Right hindlimb (tissue), 1 donor: Measurements from ENCODE around the gene PCSK9.
A peak's percentile ranks its signal among the peaks of the same experiment; 100 is the strongest.
"Not testable (repeated sequence)": the region's sequence is repeated elsewhere in the genome, so short reads cannot be mapped to it uniquely, and the experiment has no call there.

Experiments
- DNase-seq: peaks from one replicate; pipeline ENCODE4 v3.0.0-alpha.2; 2018

Gene PCSK9

GRCh38 chr1:55010194-55010886, 29.0 kb upstream of the PCSK9 start:
- no peak for DNase-seq

GRCh38 chr1:55010887-55011217, 28.5 kb upstream of the PCSK9 start:
- no peak for DNase-seq

GRCh38 chr1:55012661-55013060, 26.7 kb upstream of the PCSK9 start:
- DNase-seq: no peak

GRCh38 chr1:55015123-55015522, 24.2 kb upstream of the PCSK9 start:
- DNase-seq: no peak

- no peak for DNase-seq
These were observed 23.4 kb upstream of the PCSK9 start for GRCh38 chr1:55015731-55016620.

- DNase-seq: no peak
These were observed 21.0 kb upstream of the PCSK9 start for GRCh38 chr1:55018395-55018794.

GRCh38 chr1:55021942-55022546, 17.3 kb upstream of the PCSK9 start:
- DNase-seq: peak; percentile 86

GRCh38 chr1:55024163-55024562, 15.2 kb upstream of the PCSK9 start:
- DNase-seq: not testable (repeated sequence)

- not testable (repeated sequence) for DNase-seq
These were observed 12.7 kb upstream of the PCSK9 start for GRCh38 chr1:55026682-55027081.

- DNase-seq: not testable (repeated sequence)
These were observed 8.2 kb upstream of the PCSK9 start for GRCh38 chr1:55031098-55031497.

GRCh38 chr1:55033265-55033614, 6.1 kb upstream of the PCSK9 start:
- no peak for DNase-seq

- DNase-seq: no peak
These were observed 4.7 kb upstream of the PCSK9 start for GRCh38 chr1:55034476-55035133.

GRCh38 chr1:55035904-55036303, 3.4 kb upstream of the PCSK9 start:
- DNase-seq: no peak

GRCh38 chr1:55037733-55038551, 1.4 kb upstream of the PCSK9 start:
- no peak for DNase-seq

- no peak for DNase-seq
These were observed 853 bp upstream of the PCSK9 start for GRCh38 chr1:55038552-55038838.

GRCh38 chr1:55038974-55039341, 390 bp upstream of the PCSK9 start:
- DNase-seq: no peak

- no peak for DNase-seq
These were observed 960 bp downstream of the PCSK9 start for GRCh38 chr1:55040083-55040932.

GRCh38 chr1:55040933-55041494, 1.7 kb downstream of the PCSK9 start:
- no peak for DNase-seq

- DNase-seq: no peak
These were observed 2.3 kb downstream of the PCSK9 start for GRCh38 chr1:55041613-55042012.

- DNase-seq: no peak
These were observed 3.7 kb downstream of the PCSK9 start for GRCh38 chr1:55043011-55043410.

- no peak for DNase-seq
These were observed 4.4 kb downstream of the PCSK9 start for GRCh38 chr1:55043726-55044125.
